Mesodermal cell (in vitro differentiated cells): ENCODE data around the gene PTBP3. TPM values are rescaled to one million over a fixed set of nuclear protein-coding genes. Genes with fewer than 3 reads are reported as not detected.
A peak's percentile ranks its signal among the peaks of the same experiment; 100 is the strongest.

ENCODE experiments used
- H3K27ac ChIP-seq: 2 replicates; pipeline ENCODE4 v1.7.0; 2013; ENCODE audit warnings: mild to moderate bottlenecking, low read depth, low read length, moderate library complexity; ENCODE audit not compliant: severe bottlenecking
- H3K36me3 ChIP-seq: 2 replicates; pipeline ENCODE4 v1.7.1; 2013; ENCODE audit warnings: mild to moderate bottlenecking, low read length, moderate library complexity; ENCODE audit not compliant: control insufficient read depth, insufficient read depth
- H3K4me1 ChIP-seq: one replicate; pipeline ENCODE4 v1.7.1; 2013; ENCODE audit warnings: mild to moderate bottlenecking, low read length; ENCODE audit not compliant: insufficient read depth, control insufficient read depth, poor library complexity, severe bottlenecking
- H3K4me3 ChIP-seq: 2 replicates; pipeline ENCODE4 v1.7.0; 2013; ENCODE audit warnings: low read length, control low read depth, mild to moderate bottlenecking; ENCODE audit not compliant: insufficient read depth, poor library complexity, severe bottlenecking; ENCODE audit errors: extremely low read depth
- H3K9me3 ChIP-seq: 2 replicates; pipeline ENCODE4 v1.7.1; 2013; ENCODE audit warnings: mild to moderate bottlenecking, low read length, moderate library complexity; ENCODE audit not compliant: control insufficient read depth
- WGBS, 2 experiments: methylation state at CpG; one replicate each; pipeline ENCODE4 v1.1.5; 2013; ENCODE audit warnings: missing lambda C conversion rate in 2 of 2; ENCODE audit not compliant: insufficient coverage in 2 of 2; 5-methylcytosine and 5-hydroxymethylcytosine counted together
- polyA plus RNA-seq, 2 experiments: library from polyadenylated mRNA; stranded (reverse); fragments of 50-300 nt; gene quantifications; one replicate each; pipeline ENCODE4 v1.2.3, GENCODE V29; 2013

Gene PTBP3
- 47.1 TPM for polyA plus RNA-seq (2013, experiment 1 of 2)
- polyA plus RNA-seq (2013, experiment 2 of 2) = 45.5 TPM

GRCh38 chr9:112332977-112333638, at the start of gene PTBP3:
Gene PTBP3 (minus strand): TSS chr9:112333619. CDS start chr9:112297865, 35,754 bp downstream.
- WGBS, 2 experiments = 1% methylated on average over 56 to 84 of the region's 90 CpGs
- Histone ChIP-seq H3K9me3 (no peaks in the 10 kb centered on the region), H3K27ac (peak within 1 kb of the TSS; percentile 93), H3K4me1 (no peaks in the 10 kb centered on the region), H3K36me3 (peaks cover 7% of the 10 kb centered on the region), H3K4me3 (peak within 1 kb of the TSS; percentile 69)

DNA sequence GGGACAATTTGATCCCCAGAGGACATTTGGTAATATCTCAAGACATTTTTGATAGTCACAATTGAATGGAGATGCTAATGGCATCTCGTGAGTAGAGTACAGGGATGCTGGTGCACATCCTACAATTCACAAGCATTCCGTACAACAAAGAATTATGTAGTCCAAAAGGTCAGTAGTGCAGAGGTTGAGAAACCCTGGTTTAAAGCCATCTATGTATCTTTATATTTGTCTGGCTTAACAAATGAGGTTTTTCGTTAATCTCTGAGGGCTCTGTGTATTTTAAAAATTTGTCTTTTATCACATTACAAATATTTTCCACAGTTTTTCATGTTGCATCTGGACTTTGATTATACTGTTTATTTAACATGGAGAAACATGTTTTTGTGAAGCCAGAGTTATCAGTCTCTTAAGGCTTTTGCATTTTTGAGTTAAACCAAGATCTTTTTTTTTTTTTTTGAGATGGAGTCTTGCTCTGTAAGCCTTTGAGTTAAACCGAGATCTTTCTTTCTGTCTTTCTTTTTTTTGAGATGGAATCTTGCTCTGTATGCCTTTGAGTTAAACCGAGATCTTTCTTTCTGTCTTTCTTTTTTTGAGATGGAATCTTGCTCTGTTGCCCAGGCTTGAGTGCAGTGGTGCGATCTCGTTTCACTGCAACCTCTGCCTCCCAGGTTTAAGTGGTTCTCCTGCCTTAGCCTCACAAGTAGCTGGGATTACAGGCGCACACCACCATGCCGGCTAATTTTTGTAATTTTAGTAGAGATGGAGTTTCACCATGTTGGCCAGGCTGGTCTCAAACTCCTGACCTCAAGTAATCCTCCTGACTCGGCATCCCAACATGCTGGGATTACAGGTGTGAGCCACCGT, 49.3 kb upstream of the PTBP3 start:
- 100% methylated on average over 2 of the region's 11 CpGs; no CpG with 5 or more reads in 1 of the 2 experiments for WGBS, 2 experiments
- Histone ChIP-seq H3K4me1 (no peaks in the 10 kb centered on the region), H3K4me3 (no peak overlapping the region), H3K36me3 (no peaks in the 10 kb centered on the region), H3K27ac (no peak overlapping the region), H3K9me3 (no peaks in the 10 kb centered on the region)

DNA sequence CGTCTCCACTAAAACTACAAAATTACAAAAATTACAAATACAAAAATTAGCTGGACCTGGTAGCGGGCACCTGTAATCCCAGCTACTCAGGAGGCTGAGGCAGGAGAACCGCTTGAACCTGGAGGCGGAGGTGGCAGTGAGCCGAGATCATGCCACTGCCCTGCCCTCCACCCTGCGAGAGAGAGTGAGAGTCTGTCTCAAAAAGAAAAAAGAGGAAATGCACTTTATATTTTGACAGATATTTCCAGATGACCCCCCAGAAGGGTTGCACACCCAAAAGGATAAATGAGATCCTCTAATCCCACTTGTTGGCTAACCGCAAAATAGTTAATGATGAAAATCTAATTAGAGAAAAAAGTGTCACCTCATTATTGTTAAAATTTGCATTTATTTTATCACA, 48.6 kb upstream of the PTBP3 start:
- WGBS, 2 experiments = 87 to 97% methylated on average over 3 to 5 of the region's 7 CpGs
- Histone ChIP-seq H3K4me3 (no peak overlapping the region), H3K4me1 (no peaks in the 10 kb centered on the region), H3K36me3 (no peaks in the 10 kb centered on the region), H3K27ac (no peak overlapping the region), H3K9me3 (no peaks in the 10 kb centered on the region)

GRCh38 chr9:112380825-112381221, 47.4 kb upstream of the PTBP3 start:
- Histone ChIP-seq H3K4me1 (no peaks in the 10 kb centered on the region), H3K4me3 (peak overlapping the region; percentile 73), H3K9me3 (no peaks in the 10 kb centered on the region), H3K27ac (no peak overlapping the region), H3K36me3 (no peaks in the 10 kb centered on the region)
- WGBS, 2 experiments = 100% methylated on average over 1 to 2 of the region's 7 CpGs

DNA sequence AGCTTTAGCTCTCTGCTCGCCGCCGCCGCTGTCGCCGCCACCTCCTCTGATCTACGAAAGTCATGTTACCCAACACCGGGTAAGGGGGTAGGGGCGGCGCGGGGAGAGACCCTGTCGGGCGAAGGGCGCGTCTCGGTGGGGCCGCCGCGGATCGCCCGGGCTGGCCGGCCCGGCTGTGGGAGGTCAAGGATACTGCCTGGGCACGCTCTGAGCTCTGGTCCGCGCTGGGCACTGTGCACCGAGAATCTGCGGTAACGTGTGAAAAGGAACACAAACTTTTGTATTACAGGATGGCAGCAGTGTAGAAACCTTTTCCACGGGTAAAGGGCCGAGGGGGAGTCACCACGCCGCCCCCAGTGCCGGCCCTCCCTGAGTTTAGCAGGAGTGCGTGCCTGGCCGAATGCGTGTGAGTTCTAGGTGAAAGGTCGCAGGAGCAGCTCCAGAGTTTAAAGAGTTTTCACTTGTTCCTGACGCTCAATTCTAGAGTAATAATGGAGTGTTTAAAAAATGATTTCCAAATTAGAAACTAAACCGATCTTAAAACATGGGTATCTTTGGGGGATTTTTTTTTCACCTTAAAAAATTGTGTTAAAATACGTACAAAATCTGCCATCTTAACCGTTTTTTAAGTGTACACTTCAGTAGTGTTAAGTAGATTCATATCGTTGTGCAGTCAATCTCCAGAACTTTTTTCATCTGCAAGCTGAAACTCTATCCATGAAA, 46.8 kb upstream of the PTBP3 start, which contains the start of gene HSDL2:
HSDL2 (plus strand) TSS at position 7 of the 723 bp plus-strand sequence; CDS start at position 63, 56 bp downstream.
- 0 to 1% methylated on average over 27 to 33 of the region's 43 CpGs for WGBS, 2 experiments
- H3K4me3 ChIP-seq = peak within 1 kb of the TSS; percentile 73
- H3K36me3 ChIP-seq = no peaks in the 10 kb centered on the region
- no peaks in the 10 kb centered on the region for H3K9me3 ChIP-seq
- peak within 1 kb of the TSS; percentile 97 for H3K27ac ChIP-seq
- H3K4me1 ChIP-seq = no peaks in the 10 kb centered on the region

GRCh38 chr9:112379177-112380101, 46.0 kb upstream of the PTBP3 start:
- H3K4me3 ChIP-seq = peak overlapping the region; percentile 73
- WGBS, 2 experiments = 5% methylated on average over 34 to 50 of the region's 57 CpGs
- H3K4me1 ChIP-seq = no peaks in the 10 kb centered on the region
- H3K9me3 ChIP-seq = no peaks in the 10 kb centered on the region
- H3K27ac ChIP-seq = peak overlapping the region; percentile 97
- no peaks in the 10 kb centered on the region for H3K36me3 ChIP-seq

DNA sequence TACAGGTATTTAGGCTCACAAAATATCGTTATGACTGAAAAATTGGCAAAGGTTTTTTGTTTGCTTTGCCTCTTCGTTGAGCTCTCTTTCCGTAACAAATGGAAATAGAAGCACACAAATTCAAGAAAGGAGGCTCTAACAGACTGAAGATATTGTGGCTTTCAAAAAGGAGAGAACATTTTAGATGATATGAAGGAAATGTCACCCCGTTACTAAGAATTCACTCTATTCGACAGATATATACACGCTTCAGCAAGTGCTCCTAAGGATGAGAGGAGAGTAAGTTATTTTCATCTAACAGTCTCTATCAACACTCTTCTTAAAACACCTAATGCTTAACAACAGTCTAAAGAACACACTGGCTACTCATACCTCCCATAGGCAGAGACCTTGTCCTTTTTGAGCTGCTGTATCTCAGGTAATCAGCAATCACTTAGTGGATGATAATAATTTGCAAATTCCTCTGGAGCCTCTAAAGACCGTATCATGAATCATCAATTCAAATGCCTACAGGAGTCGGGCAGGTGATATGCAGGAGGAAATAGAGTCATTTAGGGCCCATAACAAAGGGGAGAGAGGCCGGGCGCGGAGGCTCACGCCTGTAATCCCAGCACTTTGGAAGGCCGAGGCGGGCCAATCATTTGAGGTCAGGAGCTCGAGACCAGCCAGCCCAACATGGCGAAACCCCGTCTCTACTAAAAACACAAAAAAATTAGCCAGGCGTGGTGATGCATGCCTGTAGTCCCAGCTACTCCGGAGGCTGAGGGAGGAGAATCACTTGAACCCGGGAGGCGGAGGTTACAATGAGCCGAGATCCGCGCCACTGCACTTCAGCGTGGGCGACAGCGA, 45.1 kb upstream of the PTBP3 start:
- H3K9me3 ChIP-seq = no peaks in the 10 kb centered on the region
- H3K4me3 ChIP-seq = peak overlapping the region; percentile 73
- no peaks in the 10 kb centered on the region for H3K4me1 ChIP-seq
- WGBS, 2 experiments = 75 to 79% methylated on average over 20 to 23 of the region's 27 CpGs
- peak overlapping the region; percentile 97 for H3K27ac ChIP-seq
- H3K36me3 ChIP-seq = no peaks in the 10 kb centered on the region

DNA sequence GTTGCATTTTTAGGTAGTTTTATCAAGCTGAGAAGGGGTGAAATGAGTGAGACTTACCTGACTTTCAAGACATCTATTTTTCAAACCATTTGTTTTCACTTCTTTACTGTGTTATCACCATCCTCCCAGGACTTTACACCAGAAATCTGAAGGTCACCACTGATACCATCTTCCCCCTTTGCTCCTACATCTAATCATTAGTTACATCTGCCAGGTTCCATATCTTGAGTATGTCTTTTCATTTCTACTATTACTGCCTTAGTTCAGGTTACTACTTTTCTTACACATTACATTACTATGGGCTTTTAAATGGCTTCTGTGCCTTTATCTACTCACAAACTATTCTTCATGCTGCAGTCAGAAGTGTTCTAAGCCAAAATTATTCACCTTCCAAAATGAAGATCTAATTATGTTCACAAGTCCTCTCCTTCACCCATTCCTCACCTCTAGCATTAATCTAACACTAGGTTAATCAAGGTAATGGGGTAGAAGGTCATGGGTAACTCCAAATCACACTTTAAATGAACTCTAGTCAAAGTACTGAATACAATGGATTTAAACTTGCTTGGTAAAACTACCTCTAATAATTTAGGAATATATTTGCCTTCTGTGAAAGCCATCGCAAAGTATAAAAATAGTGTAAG, 44.4 kb upstream of the PTBP3 start:
- H3K27ac ChIP-seq = no peak overlapping the region
- no peaks in the 10 kb centered on the region for H3K9me3 ChIP-seq
- 100% methylated on average over 1 of the region's 1 CpG; no CpG with 5 or more reads in 1 of the 2 experiments for WGBS, 2 experiments
- H3K4me3 ChIP-seq = no peak overlapping the region
- no peaks in the 10 kb centered on the region for H3K36me3 ChIP-seq
- H3K4me1 ChIP-seq = no peaks in the 10 kb centered on the region

DNA sequence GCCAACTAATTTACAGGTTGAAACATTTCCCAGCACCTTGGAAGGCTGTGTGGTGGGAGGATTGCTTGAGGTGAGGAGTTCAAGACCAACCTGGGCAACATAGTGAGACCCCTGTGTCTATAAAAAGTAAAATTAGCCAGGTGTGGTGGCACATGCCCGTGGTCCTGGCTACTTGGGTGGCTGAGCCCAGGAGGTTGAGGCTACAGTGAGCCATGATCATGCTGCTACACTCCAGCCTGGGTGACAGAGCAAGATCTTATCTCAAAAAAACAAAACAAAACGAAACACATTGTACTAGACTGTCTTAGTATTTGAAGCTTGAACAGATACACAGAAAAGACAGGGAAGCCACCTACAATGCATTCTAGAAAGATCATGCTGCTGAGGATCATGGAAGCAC, 43.7 kb upstream of the PTBP3 start:
- Histone ChIP-seq H3K4me3 (no peak overlapping the region), H3K27ac (no peak overlapping the region), H3K4me1 (no peaks in the 10 kb centered on the region), H3K9me3 (no peaks in the 10 kb centered on the region), H3K36me3 (no peaks in the 10 kb centered on the region)
- 100% methylated on average over 1 to 2 of the region's 2 CpGs for WGBS, 2 experiments
